ENCODE results near the gene S100A7A.
A peak's percentile ranks its signal among the peaks of the same experiment; 100 is the strongest.

S100A7A gene

GRCh38 chr1:153415850-153416570, at the start of gene S100A7A:
S100A7A (plus strand) TSS chr1:153416520; CDS start chr1:153418083, 1,563 bp downstream.
- DNase-seq, result no peak

GRCh38 chr1:153367090-153367489, 49.2 kb upstream of the S100A7A start:
- no peak for DNase-seq

GRCh38 chr1:153368495-153368894, 47.8 kb upstream of the S100A7A start:
- DNase-seq, result no peak

- DNase-seq, result no peak
These were observed 46.2 kb upstream of the S100A7A start for GRCh38 chr1:153370146-153370545.

GRCh38 chr1:153371231-153371630, 45.1 kb upstream of the S100A7A start:
- DNase-seq, result no peak

GRCh38 chr1:153372571-153372970, 43.7 kb upstream of the S100A7A start:
- no peak for DNase-seq

- no peak for DNase-seq
These were observed 42.2 kb upstream of the S100A7A start for GRCh38 chr1:153374071-153374470.

GRCh38 chr1:153375511-153375910, 40.8 kb upstream of the S100A7A start, which contains the start of gene S100A12:
S100A12 (minus strand) TSS chr1:153375621; CDS start chr1:153374592, 1,029 bp downstream.
- DNase-seq, result no peak

- no peak for DNase-seq
These were observed 36.7 kb upstream of the S100A7A start for GRCh38 chr1:153379591-153379990.

- DNase-seq, result no peak
These were observed 35.6 kb upstream of the S100A7A start for GRCh38 chr1:153380711-153381110.

GRCh38 chr1:153384958-153385580, 31.3 kb upstream of the S100A7A start:
- no peak for DNase-seq

GRCh38 chr1:153386500-153386901, 29.8 kb upstream of the S100A7A start:
- peak; percentile 50 for DNase-seq

GRCh38 chr1:153387001-153387400, 29.3 kb upstream of the S100A7A start:
- no peak for DNase-seq

- no peak for DNase-seq
These were observed 28.5 kb upstream of the S100A7A start for GRCh38 chr1:153387785-153388184.

GRCh38 chr1:153389401-153389800, 26.9 kb upstream of the S100A7A start:
- no peak for DNase-seq

GRCh38 chr1:153389973-153390879, 26.1 kb upstream of the S100A7A start:
- DNase-seq, result no peak

- DNase-seq, result no peak
These were observed 25.2 kb upstream of the S100A7A start, which contains the start of gene S100A8 for GRCh38 chr1:153390938-153391710. S100A8 (minus strand) TSS chr1:153391073; CDS start chr1:153390535, 538 bp downstream.

- no peak for DNase-seq
These were observed 24.1 kb upstream of the S100A7A start for GRCh38 chr1:153392258-153392657.

- no peak for DNase-seq
These were observed 23.5 kb upstream of the S100A7A start for GRCh38 chr1:153392822-153393221.

- no peak for DNase-seq
These were observed 22.4 kb upstream of the S100A7A start for GRCh38 chr1:153393926-153394325.

GRCh38 chr1:153394391-153394790, 21.9 kb upstream of the S100A7A start:
- DNase-seq, result no peak

- DNase-seq, result no peak
These were observed 21.1 kb upstream of the S100A7A start for GRCh38 chr1:153395136-153395685.
